Fibroblast of lung (primary cell): ENCODE measurements around the gene CCDC57.

Experiments used
- EZH2 ChIP-seq: IDR thresholded peaks from 2 replicates; pipeline ENCODE4 v1.5.1; 2012; ENCODE audit warnings: low read length, control low read depth, mild to moderate bottlenecking; ENCODE audit errors: missing control alignments
- TF ChIP-seq, protein P1 (sequence below), 2 donors: IDR thresholded peaks in 1 of 2; conservative IDR thresholded peaks in 1 of 2; 1 replicate in 1 of 2; 2 replicates in 1 of 2; pipeline ENCODE4 v1.5.1; 2011 to 2012; ENCODE audit warnings: low read length in 2 of 2, control low read depth in 1 of 2, inconsistent platforms in 1 of 2, low read depth in 1 of 2, mild to moderate bottlenecking in 1 of 2

DNA sequence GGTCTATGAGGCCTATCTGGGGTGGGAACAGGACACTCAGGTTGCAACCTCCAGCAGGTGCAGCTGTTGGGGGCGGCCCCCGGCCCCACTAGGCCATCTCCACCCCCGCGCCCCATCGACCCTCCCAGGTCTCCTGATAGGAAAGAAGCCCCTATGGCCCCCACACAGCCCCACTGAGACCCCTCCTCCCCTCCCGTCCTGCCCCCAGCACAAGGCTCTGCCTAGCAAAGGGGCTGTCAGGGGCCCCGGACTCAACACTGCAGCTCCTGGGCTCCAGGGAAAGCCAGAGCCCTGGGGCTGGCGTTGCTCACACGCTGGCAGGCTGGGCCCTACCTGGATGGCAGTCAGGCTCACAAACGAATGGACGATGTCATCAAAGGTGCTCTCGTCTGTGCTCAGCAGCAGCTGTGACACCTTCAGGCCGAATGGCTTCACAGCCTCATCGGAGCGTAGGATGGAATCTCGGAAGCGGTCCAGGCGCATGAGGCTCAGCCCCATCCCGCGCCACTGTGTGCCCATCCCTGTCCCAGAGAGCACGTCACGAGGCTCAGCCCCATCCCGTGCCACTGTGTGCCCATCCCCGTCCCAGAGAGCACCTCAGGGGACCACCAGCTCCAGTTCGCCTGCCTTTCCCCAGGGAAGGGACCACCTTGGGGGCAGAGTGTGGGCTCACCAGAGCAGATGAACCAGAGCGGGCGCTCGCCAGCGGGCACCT is 121.9 kb downstream of the CCDC57 start:
- TF ChIP-seq, protein P1, sequence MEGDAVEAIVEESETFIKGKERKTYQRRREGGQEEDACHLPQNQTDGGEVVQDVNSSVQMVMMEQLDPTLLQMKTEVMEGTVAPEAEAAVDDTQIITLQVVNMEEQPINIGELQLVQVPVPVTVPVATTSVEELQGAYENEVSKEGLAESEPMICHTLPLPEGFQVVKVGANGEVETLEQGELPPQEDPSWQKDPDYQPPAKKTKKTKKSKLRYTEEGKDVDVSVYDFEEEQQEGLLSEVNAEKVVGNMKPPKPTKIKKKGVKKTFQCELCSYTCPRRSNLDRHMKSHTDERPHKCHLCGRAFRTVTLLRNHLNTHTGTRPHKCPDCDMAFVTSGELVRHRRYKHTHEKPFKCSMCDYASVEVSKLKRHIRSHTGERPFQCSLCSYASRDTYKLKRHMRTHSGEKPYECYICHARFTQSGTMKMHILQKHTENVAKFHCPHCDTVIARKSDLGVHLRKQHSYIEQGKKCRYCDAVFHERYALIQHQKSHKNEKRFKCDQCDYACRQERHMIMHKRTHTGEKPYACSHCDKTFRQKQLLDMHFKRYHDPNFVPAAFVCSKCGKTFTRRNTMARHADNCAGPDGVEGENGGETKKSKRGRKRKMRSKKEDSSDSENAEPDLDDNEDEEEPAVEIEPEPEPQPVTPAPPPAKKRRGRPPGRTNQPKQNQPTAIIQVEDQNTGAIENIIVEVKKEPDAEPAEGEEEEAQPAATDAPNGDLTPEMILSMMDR (conservative IDR thresholded peaks at IDR 0.05 in 1 of 2, IDR thresholded peaks at IDR 0.05 in 1 of 2; ENCODE audit: low read depth in 1 of 2, low read length in 2 of 2), result no peak
- no peak for TF ChIP-seq EZH2
